HepG2 (cell line): ENCODE results near the gene SMIM41. TPM values are rescaled to one million over a fixed set of nuclear protein-coding genes. Genes with fewer than 3 reads are reported as not detected.

ENCODE experiments used
- CBFB ChIP-seq: sonication (generic); formaldehyde crosslinking; IDR thresholded peaks from 2 replicates; pipeline ENCODE4 v1.4.0; 2020; ENCODE audit warnings: missing genetic modification reagents
- CC2D1A ChIP-seq: sonication (generic); formaldehyde crosslinking; IDR thresholded peaks from 2 replicates; pipeline ENCODE4 v1.8.1; 2023; ENCODE audit warnings: mild to moderate bottlenecking, missing genetic modification reagents
- DPF2 ChIP-seq: sonication (generic); formaldehyde crosslinking; IDR thresholded peaks from 2 replicates; pipeline ENCODE4 v1.4.0; 2020; ENCODE audit warnings: mild to moderate bottlenecking, low read depth, missing genetic modification reagents, borderline replicate concordance
- FLYWCH1 ChIP-seq: sonication (generic); formaldehyde crosslinking; IDR thresholded peaks from 2 replicates; pipeline ENCODE4 v1.8.1; 2023; ENCODE audit warnings: mild to moderate bottlenecking, missing genetic modification reagents
- GATAD2A ChIP-seq: IDR thresholded peaks from 2 replicates; pipeline ENCODE4 v1.6.1; 2016
- NFATC3 ChIP-seq: sonication (generic); formaldehyde crosslinking; IDR thresholded peaks from 2 replicates; pipeline ENCODE4 v1.5.1; 2020; ENCODE audit warnings: mild to moderate bottlenecking, missing genetic modification reagents
- PHF21A ChIP-seq: sonication (generic); formaldehyde crosslinking; IDR thresholded peaks from 2 replicates; pipeline ENCODE4 v1.5.0; 2020; ENCODE audit warnings: mild to moderate bottlenecking, missing genetic modification reagents
- SIN3B ChIP-seq: fragments of 150-350 bp; IDR thresholded peaks from 2 replicates; pipeline ENCODE4 v1.6.1; 2014; ENCODE audit warnings: low read length
- SRSF1 ChIP-seq: fragments of 200-400 bp; formaldehyde crosslinking; optimal IDR thresholded peaks from 2 replicates; pipeline ENCODE3; 2017; ENCODE audit warnings: mild to moderate bottlenecking, low read depth, low read length, moderate library complexity
- SSRP1 ChIP-seq: IDR thresholded peaks from 2 replicates; pipeline ENCODE4 v1.6.1; 2016; ENCODE audit warnings: control low read depth
- YY1 ChIP-seq: IDR thresholded peaks from 2 replicates; pipeline ENCODE4 v1.6.1; 2011; ENCODE audit warnings: low read length, low read depth, moderate library complexity, mild to moderate bottlenecking; ENCODE audit not compliant: insufficient read depth, insufficient replicate concordance
- ZFYVE20 ChIP-seq: sonication (generic); formaldehyde crosslinking; IDR thresholded peaks from 2 replicates; pipeline ENCODE4 v1.8.0; 2023; ENCODE audit warnings: low read depth, mild to moderate bottlenecking, moderate library complexity, missing genetic modification reagents, borderline replicate concordance
- ZNF260 ChIP-seq: sonication (generic); formaldehyde crosslinking; IDR thresholded peaks from 2 replicates; pipeline ENCODE4 v1.4.0; 2020; ENCODE audit warnings: missing genetic modification reagents, low read depth, mild to moderate bottlenecking, borderline replicate concordance
- ZNF343 ChIP-seq: sonication (generic); formaldehyde crosslinking; IDR thresholded peaks from 2 replicates; pipeline ENCODE4 v1.4.0; 2020; ENCODE audit warnings: mild to moderate bottlenecking, missing genetic modification reagents
- ZNF883 ChIP-seq: sonication (generic); formaldehyde crosslinking; IDR thresholded peaks from 2 replicates; pipeline ENCODE4 v1.5.1; 2020; ENCODE audit warnings: mild to moderate bottlenecking, missing genetic modification reagents; ENCODE audit errors: not compliant biosample characterization
- ZZZ3 ChIP-seq: sonication (generic); formaldehyde crosslinking; IDR thresholded peaks from 2 replicates; pipeline ENCODE4 v1.4.0; 2020; ENCODE audit warnings: missing genetic modification reagents, mild to moderate bottlenecking, borderline replicate concordance
- polyA plus RNA-seq, 8 experiments: library from polyadenylated mRNA; depleted of rRNA in 3 of 8; stranded (reverse) in 7 of 8; unstranded in 1 of 8; fragments of >200 nt; fragmentation: Illumina TruSeq in 4 of 8; extraction: Trizol in 4 of 8; gene quantifications; 2 replicates each; pipeline versions ENCODE4 v1.2.1 to v1.2.3, GENCODE V29; 2011 to 2016; ENCODE audit warnings: low read depth in 4 of 8, missing spikeins in 1 of 8, mixed read lengths in 1 of 8; ENCODE audit not compliant: insufficient read depth in 1 of 8
- total RNA-seq, 5 experiments: library from RNA; depleted of rRNA; stranded (reverse); fragments of >200 nt; fragmentation: Illumina TruSeq; extraction: Trizol; gene quantifications; 2 replicates each; pipeline ENCODE4 v1.2.3, GENCODE V29; 2016; ENCODE audit warnings: low read depth in 1 of 5
- TF ChIP-seq, protein P1 (sequence below): sonication (generic); formaldehyde crosslinking; IDR thresholded peaks from 2 replicates; pipeline ENCODE4 v1.4.0; 2020; ENCODE audit warnings: missing genetic modification reagents
- TF ChIP-seq, protein P2 (sequence below): sonication (generic); IDR thresholded peaks from 2 replicates; pipeline ENCODE4 v1.6.1; 2016; ENCODE audit warnings: low read depth, borderline replicate concordance
- TF ChIP-seq, protein P3 (sequence below): sonication (generic); formaldehyde crosslinking; IDR thresholded peaks from 2 replicates; pipeline ENCODE4 v1.5.1; 2020; ENCODE audit warnings: missing genetic modification reagents, mild to moderate bottlenecking, borderline replicate concordance
- TF ChIP-seq, protein P4 (sequence below): sonication (generic); formaldehyde crosslinking; IDR thresholded peaks from 2 replicates; pipeline ENCODE4 v1.4.0; 2020; ENCODE audit warnings: missing genetic modification reagents

The SMIM41 gene
- total and polyA plus RNA-seq, 2 of the 13 experiments (the other 11 are each of a cell fraction or from before 2014, with no cell fraction given) = not detected

DNA sequence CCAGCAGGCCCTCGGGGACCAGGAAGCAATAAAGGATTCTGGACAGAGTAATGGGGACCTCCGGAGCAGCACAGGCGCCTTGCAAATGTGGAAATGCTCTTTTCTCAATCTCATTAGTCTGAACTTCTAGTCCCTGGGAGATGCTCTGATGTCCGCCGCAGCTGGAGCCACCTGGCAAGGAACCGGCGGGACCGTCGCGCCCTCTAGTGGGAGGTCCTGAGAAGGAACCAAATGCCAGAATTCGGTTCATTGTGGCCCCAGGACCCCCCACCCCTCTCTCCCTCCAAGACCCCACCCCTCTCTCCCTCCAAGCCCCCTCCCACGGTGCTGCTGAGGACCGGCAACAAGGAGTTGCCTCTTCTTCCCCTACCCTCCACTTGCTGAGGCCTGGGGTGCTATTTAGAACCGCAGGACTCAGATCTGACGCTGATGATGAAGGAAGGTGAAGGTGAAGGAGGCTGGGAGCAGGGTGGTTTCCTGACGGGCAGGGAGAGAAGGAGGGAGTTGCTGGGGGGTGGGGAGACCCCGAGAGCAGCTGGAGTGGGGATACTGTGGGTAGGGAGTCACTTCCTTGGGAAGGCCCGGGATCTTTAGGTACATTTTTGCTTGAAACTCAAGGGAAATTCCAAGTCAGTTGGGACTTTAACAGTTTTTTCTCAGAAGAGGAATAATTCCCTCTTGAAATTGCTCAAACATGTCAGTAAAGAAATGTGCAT lies 42.5 kb downstream of the SMIM41 start (continued):
- TF ChIP-seq CC2D1A (CRISPR knock-in tag) = no peak
- TF ChIP-seq ZZZ3 (CRISPR knock-in tag) = no peak
- TF ChIP-seq ZFYVE20 (CRISPR knock-in tag) = no peak
- TF ChIP-seq, protein P1, sequence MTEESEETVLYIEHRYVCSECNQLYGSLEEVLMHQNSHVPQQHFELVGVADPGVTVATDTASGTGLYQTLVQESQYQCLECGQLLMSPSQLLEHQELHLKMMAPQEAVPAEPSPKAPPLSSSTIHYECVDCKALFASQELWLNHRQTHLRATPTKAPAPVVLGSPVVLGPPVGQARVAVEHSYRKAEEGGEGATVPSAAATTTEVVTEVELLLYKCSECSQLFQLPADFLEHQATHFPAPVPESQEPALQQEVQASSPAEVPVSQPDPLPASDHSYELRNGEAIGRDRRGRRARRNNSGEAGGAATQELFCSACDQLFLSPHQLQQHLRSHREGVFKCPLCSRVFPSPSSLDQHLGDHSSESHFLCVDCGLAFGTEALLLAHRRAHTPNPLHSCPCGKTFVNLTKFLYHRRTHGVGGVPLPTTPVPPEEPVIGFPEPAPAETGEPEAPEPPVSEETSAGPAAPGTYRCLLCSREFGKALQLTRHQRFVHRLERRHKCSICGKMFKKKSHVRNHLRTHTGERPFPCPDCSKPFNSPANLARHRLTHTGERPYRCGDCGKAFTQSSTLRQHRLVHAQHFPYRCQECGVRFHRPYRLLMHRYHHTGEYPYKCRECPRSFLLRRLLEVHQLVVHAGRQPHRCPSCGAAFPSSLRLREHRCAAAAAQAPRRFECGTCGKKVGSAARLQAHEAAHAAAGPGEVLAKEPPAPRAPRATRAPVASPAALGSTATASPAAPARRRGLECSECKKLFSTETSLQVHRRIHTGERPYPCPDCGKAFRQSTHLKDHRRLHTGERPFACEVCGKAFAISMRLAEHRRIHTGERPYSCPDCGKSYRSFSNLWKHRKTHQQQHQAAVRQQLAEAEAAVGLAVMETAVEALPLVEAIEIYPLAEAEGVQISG (CRISPR knock-in tag) = peak; percentile 31; the same call in 1 of the 2 replicates
- TF ChIP-seq FLYWCH1 = no peak
- TF ChIP-seq, protein P2, sequence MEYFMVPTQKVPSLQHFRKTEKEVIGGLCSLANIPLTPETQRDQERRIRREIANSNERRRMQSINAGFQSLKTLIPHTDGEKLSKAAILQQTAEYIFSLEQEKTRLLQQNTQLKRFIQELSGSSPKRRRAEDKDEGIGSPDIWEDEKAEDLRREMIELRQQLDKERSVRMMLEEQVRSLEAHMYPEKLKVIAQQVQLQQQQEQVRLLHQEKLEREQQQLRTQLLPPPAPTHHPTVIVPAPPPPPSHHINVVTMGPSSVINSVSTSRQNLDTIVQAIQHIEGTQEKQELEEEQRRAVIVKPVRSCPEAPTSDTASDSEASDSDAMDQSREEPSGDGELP = peak; percentile 42; the same call in 1 of the 2 replicates
- TF ChIP-seq NFATC3 (CRISPR knock-in tag) = no peak
- TF ChIP-seq ZNF343 (CRISPR knock-in tag) = no peak
- no peak for TF ChIP-seq SRSF1
- TF ChIP-seq CBFB = no peak
- TF ChIP-seq DPF2 (CRISPR knock-in tag) = no peak
- TF ChIP-seq, protein P3, sequence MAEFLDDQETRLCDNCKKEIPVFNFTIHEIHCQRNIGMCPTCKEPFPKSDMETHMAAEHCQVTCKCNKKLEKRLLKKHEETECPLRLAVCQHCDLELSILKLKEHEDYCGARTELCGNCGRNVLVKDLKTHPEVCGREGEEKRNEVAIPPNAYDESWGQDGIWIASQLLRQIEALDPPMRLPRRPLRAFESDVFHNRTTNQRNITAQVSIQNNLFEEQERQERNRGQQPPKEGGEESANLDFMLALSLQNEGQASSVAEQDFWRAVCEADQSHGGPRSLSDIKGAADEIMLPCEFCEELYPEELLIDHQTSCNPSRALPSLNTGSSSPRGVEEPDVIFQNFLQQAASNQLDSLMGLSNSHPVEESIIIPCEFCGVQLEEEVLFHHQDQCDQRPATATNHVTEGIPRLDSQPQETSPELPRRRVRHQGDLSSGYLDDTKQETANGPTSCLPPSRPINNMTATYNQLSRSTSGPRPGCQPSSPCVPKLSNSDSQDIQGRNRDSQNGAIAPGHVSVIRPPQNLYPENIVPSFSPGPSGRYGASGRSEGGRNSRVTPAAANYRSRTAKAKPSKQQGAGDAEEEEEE = no peak
- no peak for TF ChIP-seq ZNF260
- no peak for TF ChIP-seq SIN3B
- no peak for TF ChIP-seq PHF21A (CRISPR knock-in tag)
- TF ChIP-seq, protein P4, sequence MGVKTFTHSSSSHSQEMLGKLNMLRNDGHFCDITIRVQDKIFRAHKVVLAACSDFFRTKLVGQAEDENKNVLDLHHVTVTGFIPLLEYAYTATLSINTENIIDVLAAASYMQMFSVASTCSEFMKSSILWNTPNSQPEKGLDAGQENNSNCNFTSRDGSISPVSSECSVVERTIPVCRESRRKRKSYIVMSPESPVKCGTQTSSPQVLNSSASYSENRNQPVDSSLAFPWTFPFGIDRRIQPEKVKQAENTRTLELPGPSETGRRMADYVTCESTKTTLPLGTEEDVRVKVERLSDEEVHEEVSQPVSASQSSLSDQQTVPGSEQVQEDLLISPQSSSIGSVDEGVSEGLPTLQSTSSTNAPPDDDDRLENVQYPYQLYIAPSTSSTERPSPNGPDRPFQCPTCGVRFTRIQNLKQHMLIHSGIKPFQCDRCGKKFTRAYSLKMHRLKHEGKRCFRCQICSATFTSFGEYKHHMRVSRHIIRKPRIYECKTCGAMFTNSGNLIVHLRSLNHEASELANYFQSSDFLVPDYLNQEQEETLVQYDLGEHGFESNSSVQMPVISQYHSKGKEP (CRISPR knock-in tag) = no peak
- TF ChIP-seq GATAD2A (CRISPR knock-in tag) = no peak
- peak; percentile 0 for TF ChIP-seq ZNF883 (CRISPR knock-in tag)
- TF ChIP-seq SSRP1 (CRISPR knock-in tag) = no peak
- peak; percentile 21 for TF ChIP-seq YY1
- TF ChIP-seq, all 625 proteins: peak for 15
